ENCODE data around the gene RAB24.

GRCh38 chr5:177327539-177328522 is 24.3 kb upstream of the RAB24 start:
- TF ChIP-seq CTCF (IDR thresholded peaks at IDR 0.05; ENCODE audit: insufficient read depth, low read length, poor library complexity, severe bottlenecking) (no peak), EZH2phosphoT487 (conservative IDR thresholded peaks at IDR 0.05; ENCODE audit: low read length) (no peak)

All from SU-DHL-6 (cell line).